H1 (cell line): ENCODE data around the gene HENMT1. TPM values are rescaled to one million over a fixed set of nuclear protein-coding genes. Genes with fewer than 3 reads are reported as not detected.

Source experiments
- RNF2 ChIP-seq: fragments of 200-900, 300-1000 bp; sonication (generic); IDR thresholded peaks from 2 replicates; pipeline ENCODE4 v1.7.1; 2016; ENCODE audit warnings: borderline replicate concordance, low read depth, mild to moderate bottlenecking, antibody characterized with exemption, low read length; ENCODE audit not compliant: poor library complexity, severe bottlenecking; ENCODE audit errors: missing control alignments
- polyA plus RNA-seq, 7 experiments: library from polyadenylated mRNA; depleted of rRNA in 3 of 7; stranded (reverse) in 5 of 7; unstranded in 2 of 7; fragments of >200 nt in 5 of 7; fragments of 200-250 nt in 2 of 7; gene quantifications; 1 replicate in 5 of 7; 2 replicates in 1 of 7; 4 replicates in 1 of 7; pipeline versions ENCODE4 v1.2.1 to v1.2.3, GENCODE V29; 2011 to 2013; ENCODE audit warnings: missing spikeins in 2 of 7, mixed read lengths in 2 of 7
- total RNA-seq: library from RNA; stranded (reverse); fragmentation: NEBNext Ultra II Directional; extraction: Animal tissue kit (Norgen Biotek cat#: 25700); gene quantifications from 2 replicates; pipeline ENCODE4 v1.2.1, GENCODE V29; 2021

HENMT1 gene
- total and polyA plus RNA-seq, 2 of the 8 experiments (the other 6 are each of a cell fraction or from before 2014, with no cell fraction given): 2.9 to 5.6 TPM

DNA sequence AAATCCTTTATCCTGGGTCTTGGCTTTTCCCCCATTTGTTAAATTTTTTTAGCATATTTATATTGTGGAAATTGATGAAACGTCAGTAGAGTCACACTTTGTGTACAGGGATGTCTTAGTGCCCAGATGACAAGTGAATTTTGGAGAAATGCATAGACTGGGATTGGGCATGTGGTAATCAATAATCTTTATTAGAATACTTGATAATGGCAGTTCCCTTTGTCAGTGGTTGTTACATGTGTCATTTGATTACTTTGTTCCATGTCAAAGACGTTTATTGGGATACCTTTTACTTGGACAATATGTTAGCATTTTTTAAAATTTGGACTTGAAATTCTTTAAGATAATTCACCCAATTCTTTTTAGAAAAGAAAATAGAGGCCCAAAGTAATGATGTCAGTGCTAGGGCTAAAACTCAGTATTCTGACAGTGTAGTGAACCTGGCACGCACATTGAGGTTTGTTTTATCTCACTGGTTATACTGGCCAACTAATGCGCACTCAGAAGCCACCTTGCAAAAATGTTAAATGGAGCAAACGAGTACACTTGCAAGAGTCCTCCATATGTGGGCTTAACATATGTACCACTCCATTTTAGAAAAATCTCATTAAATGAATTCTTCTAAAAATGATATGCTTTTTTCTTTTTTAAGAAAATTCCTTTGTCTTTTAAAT lies 40.4 kb upstream of the HENMT1 start (continued):
- no peak for TF ChIP-seq RNF2
